CD4-positive, alpha-beta T cell treated with Interleukin-17A for 4 hours (primary cell): ENCODE results near the gene ITPA.
A peak's percentile ranks its signal among the peaks of the same experiment; 100 is the strongest.

Experiments
- DNase-seq: peaks from one replicate; pipeline ENCODE4 v3.0.0-alpha.2; 2020; ENCODE audit warnings: mixed read lengths

ITPA gene

DNA sequence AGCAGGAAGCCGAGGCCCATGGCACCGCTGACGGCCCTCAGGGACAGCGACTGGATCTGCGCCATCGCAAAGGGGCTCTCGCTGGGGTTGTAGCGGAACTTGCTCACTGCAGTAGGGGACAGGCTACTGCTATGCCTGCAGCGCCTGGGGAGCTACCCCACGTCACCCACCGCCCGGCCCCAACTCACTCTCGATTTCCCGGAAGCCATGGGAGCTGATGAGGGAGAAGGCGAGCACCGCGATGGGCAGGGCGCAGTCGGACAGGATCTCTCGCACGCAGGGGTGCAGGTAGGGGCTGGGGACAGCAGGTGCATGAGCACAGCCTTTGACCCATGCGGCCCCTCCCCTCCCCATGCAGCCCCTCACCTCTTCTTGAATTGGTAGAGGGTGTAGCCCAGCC lies 19.9 kb downstream of the ITPA start:
- DNase-seq = no peak

DNA sequence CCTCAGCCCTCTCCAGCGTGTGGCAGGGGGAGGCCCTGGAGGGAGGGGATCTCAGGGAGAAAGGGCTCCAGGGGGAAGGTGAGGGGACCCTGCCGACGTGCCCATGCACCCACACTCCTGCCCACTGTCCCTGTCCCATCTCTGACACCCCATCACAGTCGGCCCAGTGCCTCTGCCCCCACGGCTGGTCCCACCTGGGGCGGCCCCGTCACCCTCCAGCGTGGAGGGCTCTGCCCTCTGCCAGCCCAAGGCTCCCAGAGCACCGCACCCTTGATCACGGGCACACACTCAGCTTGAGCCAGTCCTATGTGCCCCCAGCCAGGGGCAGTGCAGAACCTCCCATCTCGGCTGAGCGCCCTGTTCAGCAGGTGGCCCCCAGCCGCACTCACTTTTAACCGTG lies 20.5 kb downstream of the ITPA start:
- DNase-seq = no peak

DNA sequence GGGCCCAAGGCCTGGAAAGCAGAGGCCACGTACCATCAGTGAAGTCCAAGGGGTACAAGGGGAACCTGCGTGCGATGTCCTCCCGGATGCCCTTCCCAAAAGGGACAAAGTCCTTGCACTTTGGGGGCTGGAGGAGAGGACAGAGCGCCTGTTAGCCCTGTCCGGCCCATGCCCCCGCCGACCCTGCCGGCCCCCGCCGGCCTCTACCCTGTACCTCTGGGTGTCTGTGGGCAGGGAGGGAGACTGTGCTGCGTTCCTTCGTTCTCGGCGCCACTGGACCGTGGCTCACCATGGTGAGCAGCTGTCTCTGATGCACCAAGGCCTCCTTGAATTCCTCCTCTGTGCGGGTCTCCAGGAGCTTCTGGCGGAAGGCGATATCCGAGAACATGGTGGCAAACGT lies 21.8 kb downstream of the ITPA start:
- DNase-seq = no peak

DNA sequence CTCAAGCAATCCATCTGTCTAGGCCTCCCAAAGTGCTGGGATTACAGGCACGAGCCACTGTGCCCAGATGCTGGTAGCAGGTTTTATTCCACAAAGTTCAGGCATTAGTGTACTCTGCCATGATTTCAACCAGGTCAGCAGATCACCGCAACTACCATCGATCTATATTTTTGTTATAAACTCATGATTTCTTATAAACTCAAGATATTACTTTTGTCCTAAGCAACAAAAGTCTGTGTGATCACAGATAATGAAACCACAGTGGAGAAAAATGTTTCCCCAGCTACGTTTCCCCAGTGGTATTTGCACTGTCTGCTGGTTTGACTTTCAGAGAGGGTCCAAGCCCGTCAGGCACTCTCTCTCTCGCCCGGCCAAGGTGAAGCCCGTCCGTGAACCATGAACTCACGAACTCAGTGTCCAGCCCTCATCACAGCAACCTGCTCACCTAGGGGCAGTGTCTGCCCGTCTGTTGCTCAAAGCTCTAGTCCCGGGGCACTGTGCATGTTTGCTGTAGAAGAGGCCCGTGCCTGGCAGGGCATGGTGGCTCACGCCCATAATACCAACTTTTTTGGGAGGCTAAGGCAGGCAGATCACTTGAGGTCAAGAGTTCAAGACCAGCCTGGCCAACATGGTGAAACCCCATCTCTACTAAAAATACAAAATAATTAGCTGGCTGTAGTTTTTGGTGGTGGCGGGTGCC lies 22.7 kb downstream of the ITPA start:
- DNase-seq = no peak

DNA sequence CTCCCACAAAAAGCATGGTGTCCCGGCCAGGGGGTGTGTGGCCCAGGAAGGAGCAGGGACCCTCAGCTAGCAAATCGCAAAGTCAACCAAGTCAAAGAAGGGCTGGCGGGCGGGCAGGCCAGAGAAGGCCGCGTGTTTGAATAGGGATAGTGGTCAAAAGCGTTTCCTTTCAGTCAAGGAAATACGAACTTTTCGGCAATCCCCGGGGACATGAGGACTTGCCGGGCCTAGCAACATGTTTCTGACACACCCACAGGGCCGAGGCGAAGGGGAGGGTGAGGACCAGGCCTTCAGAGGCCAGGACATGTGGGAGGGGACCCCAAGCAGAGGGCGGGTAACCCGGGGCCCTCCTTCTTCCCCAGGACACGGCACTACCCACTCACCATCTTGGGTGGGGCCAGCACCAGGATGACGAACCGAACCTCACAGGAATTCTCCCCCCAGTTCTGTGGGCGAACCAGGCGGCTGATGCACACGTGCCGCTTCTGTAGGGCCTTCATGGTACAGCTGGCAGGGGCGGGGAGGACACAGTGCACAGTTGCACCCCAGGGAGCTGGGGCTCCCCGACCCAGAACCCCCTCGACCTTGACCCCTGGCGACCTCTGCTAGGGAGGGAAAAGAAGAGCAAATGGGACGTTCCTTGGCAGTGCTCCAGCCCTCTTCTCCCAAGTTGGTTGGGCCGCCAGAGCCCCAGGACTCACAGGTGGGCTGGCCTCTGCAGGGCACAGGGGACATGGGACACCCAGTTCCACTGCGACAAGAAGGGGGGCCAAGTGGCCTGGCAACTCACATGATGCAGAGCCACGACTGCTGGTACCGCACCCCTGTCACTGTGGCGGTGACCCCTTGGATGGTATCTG lies 24.1 kb downstream of the ITPA start:
- no peak for DNase-seq

DNA sequence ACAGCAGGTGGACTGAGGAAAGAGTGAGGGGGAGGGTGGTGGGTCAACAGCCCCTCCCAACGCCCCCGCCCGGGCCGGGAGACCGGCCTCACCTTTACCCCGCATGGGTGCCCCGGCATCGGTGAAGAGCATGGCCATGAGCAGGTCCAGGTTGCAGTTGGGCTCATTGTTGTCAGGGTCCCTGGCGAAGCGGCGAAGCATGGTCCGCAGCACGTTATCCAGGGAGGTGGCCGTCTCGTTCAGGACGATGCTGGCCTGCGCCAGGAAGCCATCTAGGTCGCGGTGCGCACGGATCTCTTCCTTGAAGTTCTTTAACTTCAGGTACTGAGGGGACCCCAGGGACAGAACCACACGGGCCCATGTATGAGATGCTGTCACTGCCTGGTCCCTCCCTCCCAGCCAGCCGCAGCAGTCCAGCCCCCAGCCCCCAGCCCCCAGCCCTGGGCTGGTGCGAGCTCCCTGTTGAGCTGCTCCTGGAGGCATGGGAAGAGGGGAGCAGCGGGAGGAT lies 24.7 kb downstream of the ITPA start:
- DNase-seq = no peak

DNA sequence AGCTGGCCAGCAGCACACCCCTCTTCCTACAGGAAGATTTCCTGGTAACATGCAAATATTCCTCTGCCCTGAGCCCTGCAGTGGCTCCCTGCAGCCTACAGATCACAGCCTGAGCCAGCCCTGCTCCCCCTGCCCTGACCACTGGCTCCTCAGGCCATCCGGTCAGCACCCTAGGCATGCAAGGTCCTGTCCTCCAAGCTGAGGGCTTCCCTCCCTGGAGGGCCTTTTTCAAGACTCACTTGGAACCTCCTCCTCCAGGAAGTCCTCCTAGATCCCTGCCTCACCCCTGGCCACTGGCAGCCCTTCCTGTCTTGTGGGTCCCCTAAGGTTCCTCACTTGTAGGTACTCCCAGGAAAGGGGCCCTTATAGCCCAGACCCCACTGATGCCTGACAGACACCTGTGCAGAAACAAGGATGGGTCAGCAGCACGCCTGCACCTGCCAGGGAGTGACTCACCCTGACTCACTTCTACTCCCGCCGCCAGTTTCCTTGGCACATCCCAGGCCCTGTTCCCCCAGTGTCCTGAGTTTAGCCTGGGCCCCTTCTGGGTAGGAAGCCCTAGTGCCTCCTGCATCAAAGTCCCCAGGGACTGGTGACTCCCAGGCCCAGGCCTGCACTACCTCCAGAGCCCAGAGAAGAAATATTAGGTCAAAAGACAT lies 26.5 kb downstream of the ITPA start:
- DNase-seq = no peak

DNA sequence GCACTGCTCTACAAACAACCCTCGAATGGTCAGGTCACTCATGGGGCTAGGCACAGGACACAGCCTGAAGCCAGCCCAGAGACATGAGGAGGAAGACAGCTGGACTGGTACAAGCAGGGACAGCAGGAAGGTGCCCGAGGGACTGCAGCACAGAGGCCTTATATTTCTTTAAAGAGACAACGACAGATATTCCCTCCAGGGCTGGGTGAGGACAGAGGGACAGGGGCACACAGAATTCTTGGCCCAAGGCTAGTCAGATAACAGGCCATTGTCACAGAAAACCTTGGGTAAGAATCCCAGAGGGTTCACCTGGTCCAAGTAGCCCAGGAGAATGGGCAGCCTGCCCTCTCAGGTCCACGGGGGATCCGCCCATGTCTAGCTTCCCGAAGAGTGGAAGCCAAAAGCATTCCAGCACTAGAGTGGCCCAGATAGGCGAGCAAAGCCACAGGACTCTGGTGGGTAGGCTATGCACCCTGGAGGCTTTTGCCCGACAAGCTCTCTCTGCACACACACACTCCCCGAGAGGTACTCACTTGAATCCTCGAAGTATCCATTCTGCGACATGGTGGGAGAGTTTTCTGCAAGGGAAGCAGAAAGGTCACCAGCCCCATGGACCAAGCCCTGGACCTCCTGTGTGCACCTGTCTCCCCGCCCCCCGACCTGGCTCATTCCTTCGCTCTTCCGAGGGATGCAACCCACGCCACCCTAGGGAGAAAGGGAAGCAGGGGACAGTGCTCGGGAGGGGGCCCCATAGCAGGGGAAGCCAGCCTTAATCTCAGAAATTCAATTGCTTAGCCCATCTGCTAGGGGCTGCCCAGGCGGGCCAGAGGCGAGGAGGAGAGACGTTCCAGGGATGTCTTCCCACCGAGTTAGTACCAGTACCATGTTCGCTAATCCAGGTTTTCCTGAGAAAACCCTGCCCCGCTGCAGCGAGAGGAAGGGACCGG lies 28.0 kb downstream of the ITPA start:
- no peak for DNase-seq

DNA sequence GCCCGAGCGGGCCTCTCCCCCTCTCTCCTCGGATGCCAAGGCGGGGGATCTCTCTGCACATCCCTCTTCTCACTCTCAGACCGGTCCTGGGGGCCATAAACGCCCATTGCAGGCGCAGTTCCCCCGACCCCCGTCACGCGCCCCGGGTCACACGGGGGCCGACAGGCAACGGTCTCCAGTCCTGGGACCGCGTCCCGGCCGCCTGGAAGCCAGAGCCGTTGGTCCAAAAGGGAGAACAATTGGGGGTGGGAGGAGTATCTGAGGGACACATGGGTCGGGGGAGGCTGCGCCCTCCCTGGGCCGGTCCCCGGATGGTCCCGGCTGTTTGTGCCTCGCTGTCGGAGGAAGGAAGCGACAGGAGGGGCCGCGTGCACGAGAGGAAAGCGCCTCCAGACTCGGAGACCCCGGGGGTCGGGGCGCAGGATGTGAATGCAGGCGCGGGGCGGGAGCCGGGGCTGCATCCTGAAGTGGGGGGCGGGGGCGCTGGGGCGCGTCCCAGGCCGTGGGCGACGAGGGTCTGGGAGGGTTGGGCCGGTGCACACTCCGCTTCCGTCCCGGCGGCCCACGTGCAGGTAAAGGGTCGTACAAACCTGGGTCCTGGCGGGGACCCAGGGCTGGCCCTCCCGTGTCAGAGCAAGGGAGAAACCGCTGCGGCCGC lies 28.8 kb downstream of the ITPA start:
- peak; percentile 29 for DNase-seq

DNA sequence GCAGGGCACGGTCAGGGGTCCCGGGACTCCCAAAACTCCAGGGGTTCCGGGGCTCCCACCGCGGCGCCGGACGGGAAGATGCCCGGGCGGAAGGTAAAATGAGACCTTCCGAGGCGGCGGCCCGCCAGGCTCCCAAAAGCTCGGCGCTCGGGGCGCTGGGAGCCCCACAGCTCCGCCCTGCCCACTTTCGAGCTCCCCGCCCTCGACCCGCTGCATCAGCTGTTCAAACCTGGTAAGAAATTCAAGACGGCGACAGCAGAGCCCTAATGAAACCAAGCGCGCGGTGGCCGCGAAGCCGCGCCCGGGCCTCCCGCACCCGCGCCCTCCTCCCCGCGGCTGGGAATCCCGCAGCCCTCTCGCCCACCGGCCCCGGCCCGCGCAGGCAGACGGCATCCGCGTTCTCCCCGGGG lies 29.3 kb downstream of the ITPA start:
- DNase-seq = peak; percentile 62

DNA sequence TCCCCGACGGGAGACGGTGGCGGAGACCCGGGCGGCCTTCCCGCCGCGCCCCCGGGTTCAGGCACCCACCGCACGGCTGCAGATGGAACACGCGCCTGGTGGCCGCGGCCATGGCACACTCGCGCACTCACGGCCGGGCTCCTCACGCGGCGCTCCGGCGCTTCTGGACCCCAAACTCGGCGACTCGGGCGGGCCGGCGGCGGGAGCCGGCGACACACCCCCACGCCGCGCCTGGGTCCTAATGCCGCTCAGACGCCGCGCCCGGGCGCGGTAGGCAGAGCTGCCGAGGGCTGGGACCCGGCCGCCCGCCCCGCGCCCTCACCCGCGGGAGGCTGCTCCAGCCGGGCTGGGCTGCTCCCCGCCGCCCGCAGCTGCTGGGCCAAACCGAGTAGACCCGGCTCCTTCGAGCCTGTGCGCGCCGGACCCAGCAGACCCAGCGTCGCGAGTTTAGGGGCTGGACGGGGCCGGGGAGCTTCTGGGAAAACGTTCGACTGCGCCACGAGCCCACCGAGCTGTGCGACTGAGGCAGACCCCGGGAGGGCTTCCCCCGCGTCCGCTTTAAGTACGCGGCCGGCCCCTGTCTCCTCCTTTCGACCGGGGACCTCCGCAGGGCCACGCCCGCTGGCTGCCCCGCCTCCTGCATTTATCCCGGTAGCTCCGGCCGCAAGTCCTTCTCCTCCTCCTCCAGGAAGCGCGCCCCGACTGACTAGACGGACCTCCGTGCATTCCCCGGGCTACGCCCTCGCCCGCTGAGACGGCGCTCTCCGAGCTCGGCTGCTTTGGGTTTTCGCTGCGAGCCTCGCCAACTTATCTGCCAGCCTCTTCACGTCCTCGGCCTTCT lies 29.9 kb downstream of the ITPA start, which contains the start of gene SLC4A11:
SLC4A11 (minus strand) TSS at position 165 of the 841 bp plus-strand sequence; CDS start at position 112, 53 bp downstream.
- DNase-seq = peak; percentile 52

DNA sequence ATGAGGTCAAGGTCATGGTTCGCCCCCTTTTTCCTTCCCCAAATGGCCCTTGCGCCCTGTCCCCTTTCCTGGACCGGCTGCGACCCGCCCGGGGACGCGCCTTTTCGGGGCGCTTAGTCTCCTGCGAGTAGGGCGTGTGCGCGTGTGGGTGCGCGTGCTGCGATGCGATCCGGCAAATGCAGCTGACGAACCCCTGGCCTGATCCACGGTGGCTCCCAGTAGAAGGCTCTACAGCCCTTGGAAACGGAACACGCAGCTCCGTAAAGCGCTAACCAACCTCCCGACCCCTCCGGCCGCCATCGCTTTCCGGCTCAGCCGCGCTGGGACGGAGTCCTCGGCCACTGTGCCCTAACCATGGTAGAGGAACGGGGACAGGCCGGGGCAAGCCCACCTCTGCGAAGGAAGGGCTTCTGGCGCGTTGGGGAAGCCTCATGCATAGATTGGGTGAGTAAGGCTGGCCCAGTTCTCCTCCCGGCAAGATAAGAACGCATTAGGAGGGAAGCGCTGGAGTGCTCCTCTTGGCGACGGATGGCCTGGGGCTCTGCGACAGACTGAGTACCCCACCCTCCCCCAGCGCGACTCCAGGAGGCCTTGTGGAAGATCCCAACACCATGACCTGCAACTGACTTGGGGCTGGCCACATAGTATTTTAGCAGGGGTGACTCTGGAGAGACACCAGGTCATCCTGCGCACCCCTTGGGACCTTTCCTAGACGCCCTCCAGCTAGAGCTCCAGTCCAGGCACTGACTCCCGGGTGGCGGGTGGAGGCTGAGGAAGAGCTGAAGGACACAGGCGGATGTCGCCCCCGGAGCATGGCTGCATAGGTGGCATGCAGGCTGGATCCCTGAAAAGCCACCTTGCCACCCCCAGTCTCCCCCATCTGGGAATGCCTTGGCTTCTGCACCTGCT lies 30.8 kb downstream of the ITPA start:
- DNase-seq = peak; percentile 14

DNA sequence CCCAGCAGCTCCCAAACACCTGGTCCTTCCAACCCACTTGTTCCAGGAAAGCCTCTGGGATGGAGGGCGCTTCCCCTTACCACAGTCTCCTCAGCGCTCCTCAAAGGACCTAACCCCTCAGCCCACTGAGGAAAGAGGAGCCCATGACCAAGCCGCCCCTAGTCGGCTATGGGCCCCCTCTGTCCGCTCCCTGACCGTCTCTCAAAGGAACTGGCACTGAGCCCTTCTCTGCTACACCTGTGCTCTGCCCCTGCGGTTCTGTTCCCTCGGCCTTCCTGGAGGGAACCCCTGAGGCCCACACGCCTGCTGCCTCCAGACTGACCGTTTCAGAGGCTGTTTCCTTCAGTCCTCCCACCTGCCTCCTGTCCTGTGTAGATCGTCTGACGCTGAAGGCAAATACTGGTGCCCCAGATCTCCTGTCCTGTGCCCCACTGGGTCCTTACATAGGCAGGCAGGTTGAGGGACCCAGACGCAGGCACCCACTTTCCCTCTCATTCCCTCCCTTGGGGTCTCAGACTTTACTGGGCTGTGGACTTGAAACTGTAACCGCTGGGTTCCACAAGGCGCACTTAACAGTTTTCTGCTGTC lies 31.6 kb downstream of the ITPA start:
- DNase-seq = no peak

DNA sequence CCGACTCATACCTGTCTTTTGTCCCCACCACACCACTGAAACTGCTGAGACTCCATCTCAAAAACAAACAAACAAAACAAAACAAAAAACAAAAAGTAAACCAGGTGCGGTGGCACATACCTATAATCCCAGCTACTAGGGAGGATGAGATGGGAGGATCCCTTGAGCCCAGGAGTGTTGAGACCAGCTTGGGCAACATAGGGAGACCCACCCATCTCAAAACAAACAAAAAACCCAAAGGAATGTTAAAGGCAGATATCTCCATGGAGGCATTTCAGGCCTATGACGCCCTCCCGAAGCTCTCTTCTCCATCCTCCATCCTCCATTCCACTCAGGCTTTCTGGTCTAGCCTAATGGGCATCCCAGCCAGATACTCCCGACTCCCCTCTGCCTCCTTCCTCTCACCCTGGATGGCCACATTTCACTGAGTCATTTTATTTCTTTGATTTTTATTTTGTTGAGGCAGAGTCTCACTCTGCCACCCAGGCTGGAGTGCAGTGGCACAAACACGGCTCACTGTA lies 32.9 kb downstream of the ITPA start:
- no peak for DNase-seq

DNA sequence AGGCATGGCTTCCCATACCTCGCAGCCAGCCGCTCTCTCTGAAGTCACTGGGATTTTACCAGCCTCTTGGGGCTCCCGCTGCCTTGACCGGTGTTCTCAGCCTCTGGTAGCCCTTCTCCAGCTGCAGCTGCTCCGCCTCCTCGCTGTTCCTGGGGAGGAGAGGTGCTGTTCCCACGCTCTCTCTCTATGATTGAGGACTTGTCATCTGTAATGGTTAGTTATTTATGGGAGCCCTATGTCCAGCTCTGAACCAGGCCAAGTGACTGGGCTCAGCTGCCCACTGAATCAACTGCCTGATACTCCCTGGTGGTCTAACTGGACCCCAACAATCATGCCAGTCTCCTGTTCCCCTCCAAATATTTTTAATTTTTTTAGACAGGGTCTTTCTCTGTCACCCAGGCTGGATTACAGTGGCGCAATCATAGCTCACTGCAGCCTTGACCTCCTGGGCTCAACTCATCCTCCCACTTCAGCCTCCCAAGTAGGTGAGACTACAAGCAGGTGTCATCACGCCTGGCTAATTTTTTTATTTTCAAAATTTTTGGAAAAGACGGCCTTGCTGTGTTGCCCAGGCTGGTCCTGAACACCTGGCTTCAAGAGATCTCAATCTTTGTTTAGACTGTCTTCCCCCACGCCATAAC lies 34.5 kb downstream of the ITPA start:
- DNase-seq = no peak

DNA sequence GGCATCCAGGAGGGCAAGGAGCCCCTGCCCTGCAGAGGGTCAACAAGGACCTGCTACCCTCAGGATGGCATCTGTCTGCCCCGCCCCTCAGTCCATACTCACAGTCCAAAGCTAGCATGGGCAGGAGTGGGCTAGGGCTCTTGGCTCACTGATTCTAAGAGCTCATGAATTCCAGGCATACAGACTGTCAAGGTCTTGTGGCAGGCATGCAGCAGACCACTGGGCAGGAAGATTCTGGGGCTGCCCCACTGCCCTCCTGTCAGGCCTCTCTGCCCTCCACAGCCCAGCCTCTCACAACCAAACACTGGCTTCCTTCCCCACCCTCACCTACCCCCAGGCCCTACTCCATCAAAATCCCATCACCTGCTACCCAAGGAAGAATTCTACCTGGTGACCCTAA lies 35.3 kb downstream of the ITPA start:
- no peak for DNase-seq

DNA sequence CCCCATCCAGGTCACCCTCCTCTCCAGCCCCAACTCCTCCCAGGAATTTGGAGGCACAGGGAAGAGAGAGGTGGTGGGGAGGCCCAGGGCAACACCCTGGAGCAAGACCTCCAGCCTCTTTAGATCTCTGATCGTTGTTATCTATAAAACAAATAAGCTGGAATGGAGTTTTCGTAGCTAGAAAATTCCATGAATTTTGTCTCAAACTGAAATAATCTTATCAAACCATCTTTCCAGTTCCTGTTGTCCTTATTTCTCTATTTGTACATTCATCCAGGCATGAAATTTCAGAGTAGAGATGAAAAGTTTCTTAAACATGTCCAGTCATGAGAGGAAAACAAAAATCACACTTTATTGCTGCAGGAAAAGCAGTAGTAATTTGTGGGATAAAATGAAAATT lies 35.9 kb downstream of the ITPA start:
- DNase-seq = no peak

DNA sequence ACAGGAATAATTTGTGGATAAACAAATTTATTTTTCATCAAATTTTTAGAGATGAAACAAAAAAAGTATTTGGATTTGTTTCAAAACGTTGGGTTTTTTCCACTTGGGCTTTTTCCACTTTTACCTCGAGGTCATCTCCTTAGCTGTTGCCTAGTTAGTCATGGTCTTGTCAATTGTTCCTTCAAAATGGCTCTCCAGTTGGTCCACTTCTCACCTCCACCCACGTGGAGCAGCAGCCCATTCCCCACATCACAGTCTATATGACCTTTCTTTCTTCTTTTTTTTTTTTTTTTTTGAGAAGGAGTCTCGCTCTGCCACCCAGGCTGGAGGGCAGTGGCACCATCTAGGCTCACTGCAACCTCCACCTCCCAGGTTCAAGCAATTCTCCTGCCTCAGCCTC lies 36.4 kb downstream of the ITPA start:
- DNase-seq = no peak

DNA sequence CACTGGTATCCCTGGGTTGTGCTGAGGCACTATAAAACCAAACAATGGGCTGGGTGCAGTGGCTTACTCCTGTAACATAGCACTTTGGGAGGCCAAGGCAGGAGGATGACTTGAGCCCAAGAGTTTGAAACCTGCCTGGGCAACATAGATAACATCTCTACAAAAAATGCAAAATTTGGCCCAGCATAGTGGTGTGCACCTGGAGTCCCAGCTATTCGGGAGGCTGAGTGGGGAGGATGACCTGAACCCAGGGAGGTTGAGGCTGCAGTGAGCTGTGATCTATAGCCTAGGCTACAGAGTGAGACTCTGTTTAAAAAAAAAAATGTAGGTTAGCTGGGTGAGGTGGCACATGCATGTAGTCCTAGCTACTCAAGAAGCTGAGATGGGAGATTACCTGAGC lies 37.4 kb downstream of the ITPA start:
- DNase-seq = no peak
